ENCODE results near the gene CSMD2. TPM values are rescaled to one million over a fixed set of nuclear protein-coding genes. Genes with fewer than 3 reads are reported as not detected.

CSMD2 gene
- total RNA-seq, 2 experiments from 2014 or later, result not detected

- CTCF ChIA-PET, result no interaction called here
- DNase-seq (no peak), ATAC-seq (no peak)
- H3K27ac Mint-ChIP-seq, result no peak overlapping the region
- no peak overlapping the region for H3K4me3 Mint-ChIP-seq
- H3K9me3 Mint-ChIP-seq, result no peaks in the 10 kb centered on the region
- H3K4me1 Mint-ChIP-seq (ENCODE audit: low read depth), result no peaks in the 10 kb centered on the region
- POLR2A ChIA-PET, result no interaction called here
- H3K27me3 Mint-ChIP-seq, result peaks cover 7% of the 10 kb centered on the region
- TF ChIP-seq CTCF (IDR thresholded peaks at IDR 0.05), result no peak
- no peaks in the 10 kb centered on the region for H3K36me3 Mint-ChIP-seq (ENCODE audit: low read depth)
- intact Hi-C loops (cut with micrococcal nuclease), result no loop called here
Measured at GRCh38 chr1:33988161-33988560, 176.9 kb downstream of the CSMD2 start.

- intact Hi-C loops (cut with micrococcal nuclease), result no loop called here
- POLR2A ChIA-PET, result no interaction called here
Measured at GRCh38 chr1:33986390-33987095, 178.5 kb downstream of the CSMD2 start.

GRCh38 chr1:33985656-33986055 is 179.4 kb downstream of the CSMD2 start:
- no peaks in the 10 kb centered on the region for H3K4me1 Mint-ChIP-seq (ENCODE audit: low read depth)
- DNase-seq (no peak), ATAC-seq (no peak)
- ChIA-PET CTCF (no interaction called here), POLR2A (no interaction called here)
- H3K27me3 Mint-ChIP-seq, result peaks cover 13% of the 10 kb centered on the region
- no peaks in the 10 kb centered on the region for H3K36me3 Mint-ChIP-seq (ENCODE audit: low read depth)
- H3K9me3 Mint-ChIP-seq, result no peaks in the 10 kb centered on the region
- no peak for TF ChIP-seq CTCF (IDR thresholded peaks at IDR 0.05)
- intact Hi-C loops (cut with micrococcal nuclease), result no loop called here
- H3K4me3 Mint-ChIP-seq, result no peak overlapping the region
- no peak overlapping the region for H3K27ac Mint-ChIP-seq

More at GRCh38 chr1:33986390-33987095, 178.5 kb downstream of the CSMD2 start:
- DNase-seq (no peak), ATAC-seq (no peak)
- CTCF ChIA-PET, result no interaction called here
- Mint-ChIP-seq H3K36me3 (ENCODE audit: low read depth) (no peaks in the 10 kb centered on the region), H3K9me3 (no peaks in the 10 kb centered on the region), H3K27me3 (peaks cover 12% of the 10 kb centered on the region), H3K27ac (no peak overlapping the region), H3K4me3 (no peak overlapping the region), H3K4me1 (ENCODE audit: low read depth) (no peaks in the 10 kb centered on the region)
- no peak for TF ChIP-seq CTCF (IDR thresholded peaks at IDR 0.05)

GRCh38 chr1:33984906-33985565 is 180.0 kb downstream of the CSMD2 start:
- intact Hi-C loops (cut with micrococcal nuclease), result no loop called here
- no peaks in the 10 kb centered on the region for H3K4me1 Mint-ChIP-seq (ENCODE audit: low read depth)
- DNase-seq (no peak), ATAC-seq (no peak)
- H3K27me3 Mint-ChIP-seq, result peaks cover 16% of the 10 kb centered on the region
- CTCF ChIA-PET, result no interaction called here
- H3K4me3 Mint-ChIP-seq, result no peak overlapping the region
- POLR2A ChIA-PET, result no interaction called here
- no peaks in the 10 kb centered on the region for H3K36me3 Mint-ChIP-seq (ENCODE audit: low read depth)
- H3K9me3 Mint-ChIP-seq, result no peaks in the 10 kb centered on the region
- H3K27ac Mint-ChIP-seq, result no peak overlapping the region
- no peak for TF ChIP-seq CTCF (IDR thresholded peaks at IDR 0.05)

- Mint-ChIP-seq H3K4me1 (ENCODE audit: low read depth) (no peaks in the 10 kb centered on the region), H3K36me3 (ENCODE audit: low read depth) (no peaks in the 10 kb centered on the region), H3K27ac (no peak overlapping the region), H3K4me3 (no peak overlapping the region), H3K9me3 (no peaks in the 10 kb centered on the region), H3K27me3 (peaks cover 12% of the 10 kb centered on the region)
- intact Hi-C loops (cut with micrococcal nuclease), result no loop called here
- ChIA-PET CTCF (no interaction called here), POLR2A (no interaction called here)
- ATAC-seq, result no peak
- TF ChIP-seq CTCF (IDR thresholded peaks at IDR 0.05), result no peak
- DNase-seq, result no peak
Measured at GRCh38 chr1:33982419-33982818, 182.6 kb downstream of the CSMD2 start.
